H1 (cell line): ENCODE data around the gene MEMO1. TPM values are rescaled to one million over a fixed set of nuclear protein-coding genes. Genes with fewer than 3 reads are reported as not detected.

Experiments
- CHD1 ChIP-seq: IDR thresholded peaks from 2 replicates; pipeline ENCODE4 v1.6.1; 2012; ENCODE audit warnings: low read depth, low read length, improper control_type of control experiment
- RFX5 ChIP-seq: IDR thresholded peaks from 2 replicates; pipeline ENCODE4 v1.6.1; 2011; ENCODE audit warnings: low read depth, low read length, improper control_type of control experiment, borderline replicate concordance
- polyA plus RNA-seq, 7 experiments: library from polyadenylated mRNA; depleted of rRNA in 3 of 7; stranded (reverse) in 5 of 7; unstranded in 2 of 7; fragments of >200 nt in 5 of 7; fragments of 200-250 nt in 2 of 7; gene quantifications; 1 replicate in 5 of 7; 2 replicates in 1 of 7; 4 replicates in 1 of 7; pipeline versions ENCODE4 v1.2.1 to v1.2.3, GENCODE V29; 2011 to 2013; ENCODE audit warnings: missing spikeins in 2 of 7, mixed read lengths in 2 of 7
- total RNA-seq: library from RNA; stranded (reverse); fragmentation: NEBNext Ultra II Directional; extraction: Animal tissue kit (Norgen Biotek cat#: 25700); gene quantifications from 2 replicates; pipeline ENCODE4 v1.2.1, GENCODE V29; 2021

Gene MEMO1
- total and polyA plus RNA-seq, 2 of the 8 experiments (the other 6 are each of a cell fraction or from before 2014, with no cell fraction given), result 26.9 to 54.7 TPM

DNA sequence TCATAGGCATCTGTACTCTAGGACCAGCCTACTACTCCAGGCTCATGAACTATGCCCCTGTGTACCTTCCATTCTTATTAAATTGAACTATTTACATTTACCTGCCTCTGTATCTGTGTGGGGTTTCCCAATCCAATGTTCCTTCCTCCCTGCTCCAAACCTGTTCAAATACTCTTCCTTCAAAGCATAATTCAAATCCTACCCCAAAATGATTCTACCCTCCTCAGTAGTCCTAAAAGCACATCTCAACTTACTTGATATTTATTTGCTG, 3.8 kb downstream of the MEMO1 start (continued):
- TF ChIP-seq RFX5 (no peak), CHD1 (no peak)
